ENCODE data around the gene PDE4D.

DNA sequence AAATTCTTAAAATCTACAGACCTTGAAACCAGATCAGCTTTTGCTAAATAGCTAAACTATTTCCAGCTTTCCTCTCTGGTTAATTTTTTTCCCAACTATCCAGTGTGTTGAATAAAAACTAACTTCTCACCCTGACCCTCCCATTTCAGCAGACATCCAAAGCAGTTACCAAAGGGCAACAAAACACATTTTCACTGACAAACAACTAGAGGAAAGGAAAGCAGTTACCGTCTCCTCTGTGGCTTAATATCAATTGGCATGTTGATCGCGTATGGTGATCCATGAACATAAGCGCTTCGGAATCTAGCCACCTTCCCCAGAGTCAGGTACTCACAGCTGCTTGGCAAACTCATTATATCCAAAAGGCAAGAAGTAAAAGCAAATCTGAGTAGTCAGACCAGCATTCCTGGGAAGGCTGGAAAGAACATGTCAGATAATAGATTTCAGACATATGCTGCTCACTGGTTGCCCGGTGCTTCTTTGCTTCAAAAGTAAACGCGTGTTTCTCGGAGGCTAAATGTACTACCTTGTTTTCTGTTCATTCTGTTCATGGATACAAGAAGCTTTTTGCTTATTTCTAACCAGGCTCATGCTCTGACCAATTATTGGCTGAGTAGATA, 463.4 kb downstream of the PDE4D start:
- TF ChIP-seq, protein P1, sequence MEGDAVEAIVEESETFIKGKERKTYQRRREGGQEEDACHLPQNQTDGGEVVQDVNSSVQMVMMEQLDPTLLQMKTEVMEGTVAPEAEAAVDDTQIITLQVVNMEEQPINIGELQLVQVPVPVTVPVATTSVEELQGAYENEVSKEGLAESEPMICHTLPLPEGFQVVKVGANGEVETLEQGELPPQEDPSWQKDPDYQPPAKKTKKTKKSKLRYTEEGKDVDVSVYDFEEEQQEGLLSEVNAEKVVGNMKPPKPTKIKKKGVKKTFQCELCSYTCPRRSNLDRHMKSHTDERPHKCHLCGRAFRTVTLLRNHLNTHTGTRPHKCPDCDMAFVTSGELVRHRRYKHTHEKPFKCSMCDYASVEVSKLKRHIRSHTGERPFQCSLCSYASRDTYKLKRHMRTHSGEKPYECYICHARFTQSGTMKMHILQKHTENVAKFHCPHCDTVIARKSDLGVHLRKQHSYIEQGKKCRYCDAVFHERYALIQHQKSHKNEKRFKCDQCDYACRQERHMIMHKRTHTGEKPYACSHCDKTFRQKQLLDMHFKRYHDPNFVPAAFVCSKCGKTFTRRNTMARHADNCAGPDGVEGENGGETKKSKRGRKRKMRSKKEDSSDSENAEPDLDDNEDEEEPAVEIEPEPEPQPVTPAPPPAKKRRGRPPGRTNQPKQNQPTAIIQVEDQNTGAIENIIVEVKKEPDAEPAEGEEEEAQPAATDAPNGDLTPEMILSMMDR (IDR thresholded peaks at IDR 0.05): no peak
- TF ChIP-seq EZH2 (IDR thresholded peaks at IDR 0.05; ENCODE audit: borderline replicate concordance, insufficient read depth, low read depth, low read length, poor library complexity, severe bottlenecking): no peak
